GM12874 (cell line): ENCODE data around the gene IMMP2L.

Source experiments
- CTCF ChIP-seq: IDR thresholded peaks from 2 replicates; pipeline ENCODE4 v1.5.1; 2011; ENCODE audit warnings: low read depth, mild to moderate bottlenecking, control low read depth, low read length, moderate library complexity; ENCODE audit not compliant: insufficient read depth

Gene IMMP2L

GRCh38 chr7:111094419-111094818, 467.9 kb downstream of the IMMP2L start:
- TF ChIP-seq CTCF = no peak

GRCh38 chr7:111093496-111093895, 468.8 kb downstream of the IMMP2L start:
- TF ChIP-seq CTCF = no peak

GRCh38 chr7:111092406-111093236, 469.7 kb downstream of the IMMP2L start:
- no peak for TF ChIP-seq CTCF

- TF ChIP-seq CTCF = no peak
These were observed 470.5 kb downstream of the IMMP2L start for GRCh38 chr7:111091593-111092358.

GRCh38 chr7:111090846-111091245, 471.4 kb downstream of the IMMP2L start, which contains the start of gene LRRN3:
Gene LRRN3, plus strand, starts transcription at chr7:111091127. Its CDS starts 31,646 bp downstream, at chr7:111122773.
- no peak for TF ChIP-seq CTCF

GRCh38 chr7:111089822-111090426, 472.4 kb downstream of the IMMP2L start:
- TF ChIP-seq CTCF = peak; percentile 46

GRCh38 chr7:111088328-111088727, 474.0 kb downstream of the IMMP2L start:
- no peak for TF ChIP-seq CTCF
